Calu3 (cell line): ENCODE measurements around the gene CPLX1. TPM values are rescaled to one million over a fixed set of nuclear protein-coding genes. Genes with fewer than 3 reads are reported as not detected.

Experiments
- BruUV-seq: library from RNA; stranded (reverse); fragments of 400-500 nt; replicated peaks from 2 replicates; lab custom pipeline; 2021; lab: Mats Ljungman, UMichigan
- CTCF ChIA-PET: fragments of 300-600 bp; sonication (Branson Sonifier 250); formaldehyde crosslinking; loops from one replicate; lab custom pipeline; 2022; ENCODE audit warnings: antibody characterized with exemption; lab: Charles Lee
- DNase-seq: peaks from one replicate; pipeline ENCODE4 v3.0.0; 2022
- H3K27ac Mint-ChIP-seq: one replicate; pipeline ENCODE4 v1.8.0; 2022; ENCODE audit warnings: mixed read lengths; ENCODE audit not compliant: unreplicated experiment
- H3K27me3 Mint-ChIP-seq: one replicate; pipeline ENCODE4 v1.8.0; 2022; ENCODE audit warnings: mixed read lengths; ENCODE audit not compliant: unreplicated experiment
- H3K36me3 Mint-ChIP-seq: one replicate; pipeline ENCODE4 v1.8.0; 2022; ENCODE audit warnings: mild to moderate bottlenecking, moderate library complexity, mixed read lengths; ENCODE audit not compliant: insufficient read depth, unreplicated experiment
- H3K4me1 Mint-ChIP-seq: one replicate; pipeline ENCODE4 v1.8.0; 2022; ENCODE audit warnings: mild to moderate bottlenecking, low read depth, mixed read lengths; ENCODE audit not compliant: unreplicated experiment
- H3K4me3 Mint-ChIP-seq: one replicate; pipeline ENCODE4 v1.8.0; 2022; ENCODE audit warnings: mild to moderate bottlenecking, low read depth, moderate library complexity, mixed read lengths; ENCODE audit not compliant: unreplicated experiment
- H3K9me3 Mint-ChIP-seq: one replicate; pipeline ENCODE4 v1.8.0; 2022; ENCODE audit warnings: low read depth, mixed read lengths; ENCODE audit not compliant: unreplicated experiment
- CTCF ChIP-seq: fragments of 200-600 bp; IDR thresholded peaks from one replicate; pipeline ENCODE4 v1.8.0; 2022; ENCODE audit warnings: antibody characterized with exemption; ENCODE audit not compliant: unreplicated experiment
- intact Hi-C: fragments of 100-400 bp; cut with micrococcal nuclease; formaldehyde crosslinking; loops from one replicate; pipeline ENCODE4 v1.10.0; 2022; ENCODE audit not compliant: unreplicated experiment
- total RNA-seq: library from RNA; stranded (reverse); gene quantifications from 2 replicates; pipeline ENCODE4 v1.2.3, GENCODE V29; 2022

CPLX1 gene
- total RNA-seq, 1 experiment from 2014 or later, result 0.42 TPM

DNA sequence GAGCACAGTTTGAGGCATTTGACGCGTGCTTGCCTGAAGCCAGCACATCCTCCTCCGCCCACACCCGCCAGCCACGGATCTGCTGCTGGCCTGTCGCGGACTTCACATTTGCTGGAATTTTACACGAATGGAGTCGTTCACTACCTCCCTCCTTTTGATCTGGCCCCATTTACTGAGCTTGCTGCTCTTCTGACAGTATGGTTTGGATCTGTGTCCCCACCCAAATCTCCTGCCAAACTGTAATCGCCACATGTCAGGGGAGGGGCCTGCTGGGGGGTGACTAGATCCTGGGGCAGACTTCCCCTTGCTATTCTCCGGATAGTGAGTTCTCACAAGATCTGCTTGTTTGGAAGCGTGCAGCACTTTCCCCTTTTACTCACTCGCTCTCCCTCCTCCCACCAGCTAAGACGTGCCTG, 19.9 kb upstream of the CPLX1 start:
- Mint-ChIP-seq H3K9me3 (peaks cover 4% of the 10 kb centered on the region), H3K27me3 (no peaks in the 10 kb centered on the region), H3K4me3 (no peak overlapping the region), H3K36me3 (peaks cover 10% of the 10 kb centered on the region), H3K27ac (no peak overlapping the region), H3K4me1 (no peaks in the 10 kb centered on the region)
- BruUV-seq, result no TSS peak
- intact Hi-C loops, result no loop called here
- no peak for TF ChIP-seq CTCF
- no peak for DNase-seq
- CTCF ChIA-PET, result no interaction called here

- H3K4me1 Mint-ChIP-seq, result no peaks in the 10 kb centered on the region
- H3K27ac Mint-ChIP-seq, result no peak overlapping the region
- no TSS peak for BruUV-seq
- peaks cover 4% of the 10 kb centered on the region for H3K9me3 Mint-ChIP-seq
- no peaks in the 10 kb centered on the region for H3K27me3 Mint-ChIP-seq
- no peak overlapping the region for H3K4me3 Mint-ChIP-seq
- CTCF ChIA-PET, result interaction anchor here (0.5 kb wide), 1 partner anchor 782 kb away, joined by 3 read pairs; no protein-coding TSS in a partner anchor
- H3K36me3 Mint-ChIP-seq, result peaks cover 10% of the 10 kb centered on the region
- no peak for DNase-seq
- intact Hi-C loops, result no loop called here
- no peak for TF ChIP-seq CTCF
Measured at GRCh38 chr4:845233-845835, 19.4 kb upstream of the CPLX1 start.

DNA sequence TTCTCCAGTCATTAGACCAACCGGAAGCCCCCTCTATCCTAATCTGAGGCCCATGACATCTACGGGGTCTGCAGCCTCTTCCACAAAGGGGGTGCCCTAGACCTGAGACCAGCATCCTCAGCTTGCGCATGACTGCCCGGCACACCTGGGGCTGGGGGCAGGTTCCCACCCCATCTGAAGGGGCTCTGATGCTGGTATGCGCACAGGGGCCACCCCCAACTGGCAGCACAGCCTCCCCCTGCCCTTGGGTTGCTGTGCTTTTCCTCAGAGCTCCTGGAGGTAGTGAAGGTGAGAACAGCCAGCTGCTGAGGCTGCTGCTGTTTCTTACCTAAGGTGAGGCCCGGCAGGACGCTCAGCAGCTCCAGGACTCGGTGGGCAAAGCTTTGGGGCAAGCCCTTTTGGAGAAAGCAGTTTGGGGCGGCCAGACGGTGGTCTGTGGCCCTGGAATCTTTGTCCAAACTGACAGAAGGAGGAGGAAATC, 18.9 kb upstream of the CPLX1 start:
- no peak overlapping the region for H3K27ac Mint-ChIP-seq
- peaks cover 4% of the 10 kb centered on the region for H3K9me3 Mint-ChIP-seq
- no peak for TF ChIP-seq CTCF
- no peak overlapping the region for H3K4me3 Mint-ChIP-seq
- CTCF ChIA-PET, result interaction anchor here (0.5 kb wide), 1 partner anchor 783 kb away, joined by 3 read pairs; no protein-coding TSS in a partner anchor
- peaks cover 14% of the 10 kb centered on the region for H3K36me3 Mint-ChIP-seq
- intact Hi-C loops, result no loop called here
- no peaks in the 10 kb centered on the region for H3K4me1 Mint-ChIP-seq
- H3K27me3 Mint-ChIP-seq, result no peaks in the 10 kb centered on the region
- BruUV-seq, result no TSS peak
- no peak for DNase-seq

GRCh38 chr4:839675-840443, 13.9 kb upstream of the CPLX1 start:
- intact Hi-C loops, result no loop called here
- no peak for DNase-seq
- TF ChIP-seq CTCF, result no peak
- CTCF ChIA-PET, result no interaction called here
- no peaks in the 10 kb centered on the region for H3K4me1 Mint-ChIP-seq
- no TSS peak for BruUV-seq
- no peak overlapping the region for H3K27ac Mint-ChIP-seq
- no peak overlapping the region for H3K4me3 Mint-ChIP-seq
- H3K36me3 Mint-ChIP-seq, result peaks cover 6% of the 10 kb centered on the region
- no peaks in the 10 kb centered on the region for H3K27me3 Mint-ChIP-seq
- H3K9me3 Mint-ChIP-seq, result no peaks in the 10 kb centered on the region
